GM12878 (cell line): ENCODE measurements around the gene CACNA2D2. TPM values are rescaled to one million over a fixed set of nuclear protein-coding genes. Genes with fewer than 3 reads are reported as not detected.

ENCODE experiments used
- ATAC-seq: fragments of 200-7000 bp; cut with Tn5 transposase; 3 replicates; pipeline ENCODE4 v1.9.1; 2020; ENCODE audit warnings: mild to moderate bottlenecking, moderate library complexity
- BruUV-seq: library from RNA; stranded (reverse); fragments of 400-500 nt; replicated peaks from 2 replicates; lab custom pipeline; 2021; lab: Mats Ljungman, UMichigan
- CTCF ChIA-PET: fragments of 300-600 bp; sonication (Branson Sonifier 250); formaldehyde crosslinking; extraction: SDS; loops from one replicate; lab custom pipeline; 2021; ENCODE audit warnings: inconsistent platforms; lab: Yijun Ruan, JAX
- POLR2A ChIA-PET: fragments of 350-600 bp; formaldehyde crosslinking; extraction: SDS; loops from one replicate; lab custom pipeline; 2021; ENCODE audit warnings: inconsistent platforms; lab: Charles Lee
- RAD21 ChIA-PET: fragments of 300-600 bp; sonication (Branson Sonifier 250); formaldehyde crosslinking; loops from one replicate; lab custom pipeline; 2023; ENCODE audit warnings: antibody characterized with exemption; ENCODE audit not compliant: unreplicated experiment; lab: Charles Lee
- SMC1A ChIA-PET: fragments of 300-600 bp; sonication (Branson Sonifier 250); formaldehyde crosslinking; loops from one replicate; lab custom pipeline; 2023; ENCODE audit not compliant: unreplicated experiment, uncharacterized antibody; lab: Charles Lee
- DNase-seq: peaks from one replicate; pipeline ENCODE4 v3.0.0-alpha.2; 2011; ENCODE audit warnings: low read depth, low spot score
- FAIRE-seq: peaks from 3 replicates; lab custom pipeline; 2011; peaks lifted over from hg19 to GRCh38; lab: Jason Lieb, UNC
- H2AFZ ChIP-seq: 2 replicates; pipeline ENCODE4 v1.6.0; 2011; ENCODE audit warnings: low read depth, low read length, control low read depth; ENCODE audit not compliant: control insufficient read depth
- H3K27ac ChIP-seq: 2 replicates; pipeline ENCODE4 v1.5.1; 2011; ENCODE audit warnings: control low read depth; ENCODE audit not compliant: control insufficient read depth, insufficient read depth
- H3K27me3 ChIP-seq, 2 experiments: replicated peaks in 1 of 2; 2 replicates each; pipeline versions ENCODE4 v1.6.0 to v1.6.1; 2011; ENCODE audit warnings: low read length in 1 of 2; ENCODE audit not compliant: control insufficient read depth in 2 of 2, insufficient read depth in 2 of 2
- H3K36me3 ChIP-seq, 2 experiments: 2 replicates each; pipeline ENCODE4 v1.5.1; 2011; ENCODE audit warnings: low read length in 1 of 2; ENCODE audit not compliant: control insufficient read depth in 2 of 2, insufficient read depth in 2 of 2
- H3K4me1 ChIP-seq: 2 replicates; pipeline ENCODE4 v1.6.1; 2011; ENCODE audit warnings: mild to moderate bottlenecking, low read length, moderate library complexity, mixed read lengths; ENCODE audit not compliant: control insufficient read depth, insufficient read depth
- H3K4me2 ChIP-seq: 2 replicates; pipeline ENCODE4 v1.6.0; 2011; ENCODE audit warnings: control low read depth; ENCODE audit not compliant: control insufficient read depth, insufficient read depth
- H3K4me3 ChIP-seq: fragments of 200-600 bp; sonication (generic); 2 replicates; pipeline ENCODE4 v1.5.1; 2016
- H3K79me2 ChIP-seq: 2 replicates; pipeline ENCODE4 v1.6.0; 2011; ENCODE audit warnings: low read length; ENCODE audit not compliant: control insufficient read depth, insufficient read depth
- H3K9ac ChIP-seq: 2 replicates; pipeline ENCODE4 v1.8.0; 2011; ENCODE audit warnings: low read length, control low read depth, mixed read lengths; ENCODE audit not compliant: control insufficient read depth, insufficient read depth
- H3K9me3 ChIP-seq: replicated peaks from 3 replicates; pipeline ENCODE4 v1.5.1; 2011; ENCODE audit warnings: mild to moderate bottlenecking, low read length; ENCODE audit not compliant: control insufficient read depth, insufficient read depth
- H4K20me1 ChIP-seq: 2 replicates; pipeline ENCODE4 v1.6.0; 2011; ENCODE audit not compliant: control insufficient read depth, insufficient read depth
- ATF3 ChIP-seq: IDR thresholded peaks from 2 replicates; pipeline ENCODE4 v1.6.1; 2011; ENCODE audit warnings: low read depth, mild to moderate bottlenecking, low read length, moderate library complexity, borderline replicate concordance; ENCODE audit errors: extremely low read depth
- ATF7 ChIP-seq: fragments of 450-650 bp; IDR thresholded peaks from 2 replicates; pipeline ENCODE4 v1.6.1; 2016; ENCODE audit warnings: low read depth, mild to moderate bottlenecking
- CBFB ChIP-seq: IDR thresholded peaks from 2 replicates; pipeline ENCODE4 v1.6.1; 2016; ENCODE audit warnings: antibody characterized with exemption, low read depth
- CREM ChIP-seq: IDR thresholded peaks from 2 replicates; pipeline ENCODE4 v1.6.1; 2014; ENCODE audit warnings: antibody characterized with exemption, low read depth
- PKNOX1 ChIP-seq: fragments of 450-650 bp; IDR thresholded peaks from 2 replicates; pipeline ENCODE4 v1.6.1; 2016; ENCODE audit warnings: mild to moderate bottlenecking
- STAT1 ChIP-seq: fragments of 450-650 bp; conservative IDR thresholded peaks from 2 replicates; pipeline ENCODE4 v1.6.1; 2014; ENCODE audit warnings: antibody characterized with exemption, mild to moderate bottlenecking
- ZZZ3 ChIP-seq: IDR thresholded peaks from 2 replicates; pipeline ENCODE4 v1.6.1; 2011; ENCODE audit warnings: low read depth; ENCODE audit not compliant: control insufficient read depth, insufficient read length
- WGBS: methylation state at CpG from one replicate; pipeline ENCODE4 v1.1.6; 2016; ENCODE audit warnings: low lambda C conversion rate; ENCODE audit not compliant: insufficient replicate concordance, insufficient coverage; ENCODE audit errors: missing lambda C conversion rate; 5-methylcytosine and 5-hydroxymethylcytosine counted together
- in situ Hi-C: fragments of 300-500 bp; cut with MboI; formaldehyde crosslinking; loops from 9 replicates; pipeline ENCODE4 v1.14.3; 2018; ENCODE audit warnings: mixed read lengths
- intact Hi-C: fragments of 100-400 bp; cut with micrococcal nuclease; formaldehyde crosslinking; loops from one replicate; pipeline ENCODE4 v1.14.2; 2022; ENCODE audit not compliant: unreplicated experiment
- polyA plus RNA-seq, 11 experiments: library from polyadenylated mRNA; depleted of rRNA in 4 of 11; unstranded in 6 of 11; stranded (reverse) in 5 of 11; fragments of >200 nt; fragmentation: Nextera tagmentation in 4 of 11; fragmentation: Illumina TruSeq in 1 of 11; extraction: Ambion mirVana in 4 of 11; extraction: Trizol in 1 of 11; gene quantifications; 1 replicate in 1 of 11; 2 replicates in 10 of 11; pipeline versions ENCODE4 v1.2.1 to v1.2.3, GENCODE V29; 2011 to 2016; ENCODE audit warnings: inconsistent platforms in 2 of 11, missing spikeins in 2 of 11, low read depth in 1 of 11
- total RNA-seq, 4 experiments: library from RNA; depleted of rRNA in 3 of 4; stranded (reverse); fragments of >200 nt in 3 of 4; fragmentation: Illumina TruSeq in 1 of 4; extraction: Trizol in 1 of 4; gene quantifications; 2 replicates each; pipeline versions ENCODE4 v1.2.1 to v1.2.3, GENCODE V29; 2013 to 2021
- TF ChIP-seq, protein P1 (sequence below): fragments of 450-650 bp; IDR thresholded peaks from 2 replicates; pipeline ENCODE4 v1.6.1; 2018; ENCODE audit warnings: mild to moderate bottlenecking, low read depth, moderate library complexity; ENCODE audit not compliant: partially characterized antibody
- TF ChIP-seq, protein P2 (sequence below), 3 experiments: IDR thresholded peaks in 2 of 3; conservative IDR thresholded peaks in 1 of 3; 2 replicates each; pipeline ENCODE4 v1.5.1; 2011; ENCODE audit warnings: low read depth in 3 of 3, low read length in 3 of 3, mild to moderate bottlenecking in 3 of 3, control low read depth in 2 of 3, moderate library complexity in 2 of 3, inconsistent platforms in 1 of 3, mixed read lengths in 1 of 3; ENCODE audit not compliant: control insufficient read depth in 2 of 3, insufficient read depth in 1 of 3; ENCODE audit errors: extremely low read depth in 1 of 3
- TF ChIP-seq, protein P3 (sequence below): fragments of 450-650 bp; IDR thresholded peaks from 2 replicates; pipeline ENCODE4 v1.6.1; 2017; ENCODE audit warnings: borderline replicate concordance

CACNA2D2 gene
- total and polyA plus RNA-seq, 10 of the 15 experiments (the other 5 are each of a cell fraction or from before 2014, with no cell fraction given): 0.03 to 0.07 TPM; not detected in 8

DNA sequence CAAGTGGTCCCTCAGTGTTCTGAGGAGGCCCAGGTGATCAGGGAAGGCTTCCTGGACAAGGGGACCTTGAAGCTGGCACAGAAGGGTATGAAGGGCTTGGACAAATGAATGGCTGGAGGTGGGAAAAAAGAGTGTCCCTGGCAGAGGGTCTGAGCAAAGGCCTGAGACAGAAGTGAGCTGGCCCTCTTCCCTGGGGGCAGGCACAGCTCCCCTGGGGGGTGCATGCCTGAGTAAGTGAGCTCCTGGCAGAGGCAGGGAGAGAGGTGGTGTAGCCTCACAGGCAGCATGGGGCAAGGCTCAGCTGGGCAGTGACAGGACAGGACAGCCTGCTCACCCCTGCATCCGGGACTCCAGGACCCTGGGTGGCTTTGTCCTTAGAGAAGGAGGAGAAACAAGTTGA lies 5.4 kb upstream of the CACNA2D2 start (continued):
- TF ChIP-seq PKNOX1 (no peak), ATF7 (no peak), ZZZ3 (no peak)

DNA sequence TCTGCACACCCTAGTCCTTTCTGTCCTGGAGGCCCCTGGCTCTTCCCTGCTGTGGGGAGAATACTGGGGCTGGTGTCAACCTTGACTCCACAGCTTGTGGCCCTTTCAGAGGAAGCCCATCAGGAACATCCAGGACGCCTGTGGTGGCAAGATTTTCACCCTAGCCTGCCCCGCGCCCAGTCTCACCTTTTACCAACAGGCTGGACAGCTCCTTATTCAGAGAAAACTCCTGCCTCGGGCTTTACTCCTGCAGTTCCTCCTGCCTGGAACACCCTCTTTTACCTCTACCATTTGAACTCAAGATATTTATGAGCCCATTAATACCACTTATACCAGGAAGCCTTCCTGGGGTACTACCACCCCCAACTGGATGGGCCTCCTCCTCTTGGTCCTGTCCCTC lies 2.7 kb upstream of the CACNA2D2 start:
- Histone ChIP-seq H3K4me1 (no peaks in the 10 kb centered on the region), H2AFZ (no peak overlapping the region), H3K4me3 (no peak overlapping the region), H4K20me1 (no peaks in the 10 kb centered on the region), H3K9me3 (no peaks in the 10 kb centered on the region), H3K36me3 (no peaks in the 10 kb centered on the region), H3K4me2 (no peak overlapping the region), H3K79me2 (no peaks in the 10 kb centered on the region), H3K9ac (no peak overlapping the region), H3K27ac (no peak overlapping the region), H3K27me3 (peaks cover 11% of the 10 kb centered on the region in 2 experiments)
- no TSS peak for BruUV-seq
- DNase-seq (no peak), ATAC-seq (no peak), FAIRE-seq (no peak)
- POLR2A ChIA-PET: no interaction called here
- RAD21 ChIA-PET: no interaction called here
- intact Hi-C loops (no loop called here), in situ Hi-C loops (no loop called here)
- TF ChIP-seq, protein P1, sequence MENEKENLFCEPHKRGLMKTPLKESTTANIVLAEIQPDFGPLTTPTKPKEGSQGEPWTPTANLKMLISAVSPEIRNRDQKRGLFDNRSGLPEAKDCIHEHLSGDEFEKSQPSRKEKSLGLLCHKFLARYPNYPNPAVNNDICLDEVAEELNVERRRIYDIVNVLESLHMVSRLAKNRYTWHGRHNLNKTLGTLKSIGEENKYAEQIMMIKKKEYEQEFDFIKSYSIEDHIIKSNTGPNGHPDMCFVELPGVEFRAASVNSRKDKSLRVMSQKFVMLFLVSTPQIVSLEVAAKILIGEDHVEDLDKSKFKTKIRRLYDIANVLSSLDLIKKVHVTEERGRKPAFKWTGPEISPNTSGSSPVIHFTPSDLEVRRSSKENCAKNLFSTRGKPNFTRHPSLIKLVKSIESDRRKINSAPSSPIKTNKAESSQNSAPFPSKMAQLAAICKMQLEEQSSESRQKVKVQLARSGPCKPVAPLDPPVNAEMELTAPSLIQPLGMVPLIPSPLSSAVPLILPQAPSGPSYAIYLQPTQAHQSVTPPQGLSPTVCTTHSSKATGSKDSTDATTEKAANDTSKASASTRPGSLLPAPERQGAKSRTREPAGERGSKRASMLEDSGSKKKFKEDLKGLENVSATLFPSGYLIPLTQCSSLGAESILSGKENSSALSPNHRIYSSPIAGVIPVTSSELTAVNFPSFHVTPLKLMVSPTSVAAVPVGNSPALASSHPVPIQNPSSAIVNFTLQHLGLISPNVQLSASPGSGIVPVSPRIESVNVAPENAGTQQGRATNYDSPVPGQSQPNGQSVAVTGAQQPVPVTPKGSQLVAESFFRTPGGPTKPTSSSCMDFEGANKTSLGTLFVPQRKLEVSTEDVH: no peak
- TF ChIP-seq STAT1 (no peak), ATF3 (no peak), CBFB (no peak), CREM (no peak), ZZZ3 (no peak)
- TF ChIP-seq, protein P2, sequence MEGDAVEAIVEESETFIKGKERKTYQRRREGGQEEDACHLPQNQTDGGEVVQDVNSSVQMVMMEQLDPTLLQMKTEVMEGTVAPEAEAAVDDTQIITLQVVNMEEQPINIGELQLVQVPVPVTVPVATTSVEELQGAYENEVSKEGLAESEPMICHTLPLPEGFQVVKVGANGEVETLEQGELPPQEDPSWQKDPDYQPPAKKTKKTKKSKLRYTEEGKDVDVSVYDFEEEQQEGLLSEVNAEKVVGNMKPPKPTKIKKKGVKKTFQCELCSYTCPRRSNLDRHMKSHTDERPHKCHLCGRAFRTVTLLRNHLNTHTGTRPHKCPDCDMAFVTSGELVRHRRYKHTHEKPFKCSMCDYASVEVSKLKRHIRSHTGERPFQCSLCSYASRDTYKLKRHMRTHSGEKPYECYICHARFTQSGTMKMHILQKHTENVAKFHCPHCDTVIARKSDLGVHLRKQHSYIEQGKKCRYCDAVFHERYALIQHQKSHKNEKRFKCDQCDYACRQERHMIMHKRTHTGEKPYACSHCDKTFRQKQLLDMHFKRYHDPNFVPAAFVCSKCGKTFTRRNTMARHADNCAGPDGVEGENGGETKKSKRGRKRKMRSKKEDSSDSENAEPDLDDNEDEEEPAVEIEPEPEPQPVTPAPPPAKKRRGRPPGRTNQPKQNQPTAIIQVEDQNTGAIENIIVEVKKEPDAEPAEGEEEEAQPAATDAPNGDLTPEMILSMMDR (IDR thresholded peaks at IDR 0.05 in 2 of 3, conservative IDR thresholded peaks at IDR 0.05 in 1 of 3; ENCODE audit: control insufficient read depth in 2 of 3, extremely low read depth in 1 of 3, insufficient read depth in 1 of 3, low read depth in 3 of 3, low read length in 3 of 3): no peak
- TF ChIP-seq, protein P3, sequence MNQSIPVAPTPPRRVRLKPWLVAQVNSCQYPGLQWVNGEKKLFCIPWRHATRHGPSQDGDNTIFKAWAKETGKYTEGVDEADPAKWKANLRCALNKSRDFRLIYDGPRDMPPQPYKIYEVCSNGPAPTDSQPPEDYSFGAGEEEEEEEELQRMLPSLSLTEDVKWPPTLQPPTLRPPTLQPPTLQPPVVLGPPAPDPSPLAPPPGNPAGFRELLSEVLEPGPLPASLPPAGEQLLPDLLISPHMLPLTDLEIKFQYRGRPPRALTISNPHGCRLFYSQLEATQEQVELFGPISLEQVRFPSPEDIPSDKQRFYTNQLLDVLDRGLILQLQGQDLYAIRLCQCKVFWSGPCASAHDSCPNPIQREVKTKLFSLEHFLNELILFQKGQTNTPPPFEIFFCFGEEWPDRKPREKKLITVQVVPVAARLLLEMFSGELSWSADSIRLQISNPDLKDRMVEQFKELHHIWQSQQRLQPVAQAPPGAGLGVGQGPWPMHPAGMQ: no peak
- CTCF ChIA-PET: no interaction called here
- 20% methylated on average over 4 of the region's 4 CpGs for WGBS
- SMC1A ChIA-PET: no interaction called here
